Stimulated activated CD4-positive, alpha-beta T cell treated with anti-CD3 and anti-CD28 coated beads, Interleukin-12 subunit alpha, Interleukin-12 subunit beta, amount 100 ng/mL, for 48 hours (primary cell): Measurements from ENCODE around the gene CCDC82.

Experiments used
- DNase-seq, 3 donors: peaks; one replicate each; pipeline ENCODE4 v3.0.0-alpha.2; 2020; ENCODE audit warnings: low read depth in 2 of 3, low spot score in 1 of 3

CCDC82 gene

GRCh38 chr11:96307776-96308140, 82.0 kb downstream of the CCDC82 start:
- DNase-seq: no peak

- no peak for DNase-seq
Measured at GRCh38 chr11:96306933-96307775, 82.6 kb downstream of the CCDC82 start.

- no peak for DNase-seq
Measured at GRCh38 chr11:96306600-96306932, 83.1 kb downstream of the CCDC82 start.

GRCh38 chr11:96306071-96306470, 83.6 kb downstream of the CCDC82 start:
- DNase-seq: no peak

GRCh38 chr11:96303980-96304379, 85.7 kb downstream of the CCDC82 start:
- DNase-seq: no peak

- no peak for DNase-seq
Measured at GRCh38 chr11:96303064-96303463, 86.6 kb downstream of the CCDC82 start.
